KOPT-K1 (cell line): Measurements from ENCODE around the gene FTO.

ENCODE experiments used
- H3K27ac ChIP-seq: fragments of 200-600 bp; sonication (generic); 2 replicates; pipeline ENCODE4 v1.5.1; 2016; ENCODE audit warnings: antibody characterized with exemption, mild to moderate bottlenecking, low read depth, low read length; ENCODE audit not compliant: poor library complexity, severe bottlenecking
- H3K36me3 ChIP-seq: fragments of 200-600 bp; sonication (generic); 2 replicates; pipeline ENCODE4 v1.5.1; 2017; ENCODE audit warnings: antibody characterized with exemption, mild to moderate bottlenecking, low read length, moderate library complexity; ENCODE audit not compliant: insufficient read depth
- H3K9me3 ChIP-seq: fragments of 200-600 bp; sonication (generic); 2 replicates; pipeline ENCODE4 v1.5.1; 2017; ENCODE audit warnings: antibody characterized with exemption, low read length, mild to moderate bottlenecking; ENCODE audit not compliant: insufficient read depth, poor library complexity, severe bottlenecking

FTO gene

GRCh38 chr16:54048586-54049495, 344.9 kb downstream of the FTO start:
- H3K36me3 ChIP-seq, result no peaks in the 10 kb centered on the region
- peak overlapping the region; percentile 82 for H3K27ac ChIP-seq
- H3K9me3 ChIP-seq, result no peaks in the 10 kb centered on the region

- peak overlapping the region; percentile 82 for H3K27ac ChIP-seq
- no peaks in the 10 kb centered on the region for H3K9me3 ChIP-seq
- no peaks in the 10 kb centered on the region for H3K36me3 ChIP-seq
Observed at GRCh38 chr16:54049591-54050458, 345.9 kb downstream of the FTO start.

GRCh38 chr16:54050459-54051210, 346.7 kb downstream of the FTO start:
- Histone ChIP-seq H3K36me3 (no peaks in the 10 kb centered on the region), H3K9me3 (no peaks in the 10 kb centered on the region), H3K27ac (peak overlapping the region; percentile 82)

GRCh38 chr16:54051821-54052220, 347.9 kb downstream of the FTO start:
- no peaks in the 10 kb centered on the region for H3K36me3 ChIP-seq
- peak overlapping the region; percentile 82 for H3K27ac ChIP-seq
- H3K9me3 ChIP-seq, result no peaks in the 10 kb centered on the region

- Histone ChIP-seq H3K36me3 (no peaks in the 10 kb centered on the region), H3K27ac (peak overlapping the region; percentile 82), H3K9me3 (no peaks in the 10 kb centered on the region)
Observed at GRCh38 chr16:54052271-54052670, 348.3 kb downstream of the FTO start.

- Histone ChIP-seq H3K27ac (peak overlapping the region; percentile 82), H3K9me3 (no peaks in the 10 kb centered on the region), H3K36me3 (no peaks in the 10 kb centered on the region)
Observed at GRCh38 chr16:54053891-54054820, 350.2 kb downstream of the FTO start.

- no peaks in the 10 kb centered on the region for H3K9me3 ChIP-seq
- no peak overlapping the region for H3K27ac ChIP-seq
- H3K36me3 ChIP-seq, result no peaks in the 10 kb centered on the region
Observed at GRCh38 chr16:54055191-54055590, 351.2 kb downstream of the FTO start.

- H3K27ac ChIP-seq, result no peak overlapping the region
Observed at GRCh38 chr16:54055864-54056263, 351.9 kb downstream of the FTO start.

GRCh38 chr16:54056921-54057320, 353.0 kb downstream of the FTO start:
- no peaks in the 10 kb centered on the region for H3K9me3 ChIP-seq
- no peaks in the 10 kb centered on the region for H3K36me3 ChIP-seq
- no peak overlapping the region for H3K27ac ChIP-seq

More at GRCh38 chr16:54055864-54056263, 351.9 kb downstream of the FTO start:
- H3K9me3 ChIP-seq, result no peaks in the 10 kb centered on the region
- no peaks in the 10 kb centered on the region for H3K36me3 ChIP-seq

- no peak overlapping the region for H3K27ac ChIP-seq
- no peaks in the 10 kb centered on the region for H3K36me3 ChIP-seq
- no peaks in the 10 kb centered on the region for H3K9me3 ChIP-seq
Observed at GRCh38 chr16:54059319-54059718, 355.4 kb downstream of the FTO start.

- H3K27ac ChIP-seq, result no peak overlapping the region
- H3K36me3 ChIP-seq, result no peaks in the 10 kb centered on the region
- H3K9me3 ChIP-seq, result no peaks in the 10 kb centered on the region
Observed at GRCh38 chr16:54060599-54061421, 356.9 kb downstream of the FTO start.

- H3K36me3 ChIP-seq, result no peaks in the 10 kb centered on the region
- H3K9me3 ChIP-seq, result no peaks in the 10 kb centered on the region
- no peak overlapping the region for H3K27ac ChIP-seq
Observed at GRCh38 chr16:54061454-54061853, 357.5 kb downstream of the FTO start.
